Upper lobe of right lung (tissue), 1 donor: ENCODE data around the gene PRKCE. TPM values are rescaled to one million over a fixed set of nuclear protein-coding genes. Genes with fewer than 3 reads are reported as not detected.

Experiments
- ATAC-seq: fragments of 200-7000 bp; cut with Tn5 transposase; one replicate; pipeline ENCODE4 v1.9.1; 2020; ENCODE audit warnings: mild to moderate bottlenecking, moderate library complexity
- DNase-seq: peaks from one replicate; pipeline ENCODE4 v3.0.0-alpha.2; 2020
- H3K27ac ChIP-seq: fragments of 200-600 bp; one replicate; pipeline ENCODE4 v1.8.0; 2022
- H3K27me3 ChIP-seq: fragments of 200-600 bp; one replicate; pipeline ENCODE4 v1.8.0; 2022; ENCODE audit warnings: mild to moderate bottlenecking
- H3K36me3 ChIP-seq: fragments of 200-600 bp; one replicate; pipeline ENCODE4 v1.8.0; 2022
- H3K4me1 ChIP-seq: fragments of 200-600 bp; one replicate; pipeline ENCODE4 v1.8.0; 2022
- H3K4me3 ChIP-seq: fragments of 200-600 bp; one replicate; pipeline ENCODE4 v1.8.0; 2022; ENCODE audit warnings: mild to moderate bottlenecking
- H3K9me3 ChIP-seq: fragments of 200-600 bp; one replicate; pipeline ENCODE4 v1.8.0; 2022
- CTCF ChIP-seq: fragments of 200-600 bp; IDR thresholded peaks from one replicate; pipeline ENCODE4 v1.8.0; 2022; ENCODE audit warnings: antibody characterized with exemption
- intact Hi-C: fragments of 100-400 bp; cut with DNase I; formaldehyde crosslinking; loops from one replicate; pipeline ENCODE4 v1.11.0; 2022
- total RNA-seq: library from RNA; stranded (reverse); fragmentation: NEBNext Ultra II Directional; extraction: Animal tissue kit (Norgen Biotek cat#: 25700); gene quantifications from one replicate; pipeline ENCODE4 v1.2.1, GENCODE V29; 2021
- donor health status: DM: no; HTN: yes; CAD: no; lungs with severe emphysema.

The PRKCE gene
- total RNA-seq, 1 donor from 2014 or later = 65.6 TPM

- H3K36me3 ChIP-seq = no peaks in the 10 kb centered on the region
- H3K4me1 ChIP-seq = peaks cover 39% of the 10 kb centered on the region
- peak overlapping the region; percentile 25 for H3K27ac ChIP-seq
- DNase-seq (no peak), ATAC-seq (no peak)
- intact Hi-C loops = no loop called here
- no peak overlapping the region for H3K4me3 ChIP-seq
- no peak for TF ChIP-seq CTCF
- no peaks in the 10 kb centered on the region for H3K27me3 ChIP-seq
- H3K9me3 ChIP-seq = no peaks in the 10 kb centered on the region
Measured at GRCh38 chr2:46173636-46174250, 522.3 kb downstream of the PRKCE start.

- TF ChIP-seq CTCF = no peak
- no peaks in the 10 kb centered on the region for H3K9me3 ChIP-seq
- intact Hi-C loops = no loop called here
- H3K36me3 ChIP-seq = no peaks in the 10 kb centered on the region
- DNase-seq (no peak), ATAC-seq (no peak)
- peak overlapping the region; percentile 25 for H3K27ac ChIP-seq
- peaks cover 43% of the 10 kb centered on the region for H3K4me1 ChIP-seq
- H3K27me3 ChIP-seq = no peaks in the 10 kb centered on the region
- H3K4me3 ChIP-seq = no peak overlapping the region
Measured at GRCh38 chr2:46174345-46175170, 523.1 kb downstream of the PRKCE start.

- Histone ChIP-seq H3K27me3 (no peaks in the 10 kb centered on the region), H3K4me3 (no peak overlapping the region), H3K4me1 (peaks cover 45% of the 10 kb centered on the region), H3K27ac (no peak overlapping the region), H3K9me3 (no peaks in the 10 kb centered on the region), H3K36me3 (no peaks in the 10 kb centered on the region)
- intact Hi-C loops = no loop called here
- TF ChIP-seq CTCF = no peak
- no peak for DNase-seq
- no peak for ATAC-seq
Measured at GRCh38 chr2:46175419-46175818, 523.9 kb downstream of the PRKCE start.

GRCh38 chr2:46177461-46178089, 526.1 kb downstream of the PRKCE start:
- no peak overlapping the region for H3K4me3 ChIP-seq
- no peak for TF ChIP-seq CTCF
- intact Hi-C loops = no loop called here
- no peak overlapping the region for H3K27ac ChIP-seq
- H3K36me3 ChIP-seq = no peaks in the 10 kb centered on the region
- H3K4me1 ChIP-seq = peaks cover 37% of the 10 kb centered on the region
- no peak for ATAC-seq
- no peaks in the 10 kb centered on the region for H3K9me3 ChIP-seq
- DNase-seq = no peak
- no peaks in the 10 kb centered on the region for H3K27me3 ChIP-seq

GRCh38 chr2:46179037-46179621, 527.7 kb downstream of the PRKCE start:
- no peak overlapping the region for H3K4me3 ChIP-seq
- no peaks in the 10 kb centered on the region for H3K27me3 ChIP-seq
- H3K36me3 ChIP-seq = no peaks in the 10 kb centered on the region
- peaks cover 30% of the 10 kb centered on the region for H3K4me1 ChIP-seq
- H3K9me3 ChIP-seq = no peaks in the 10 kb centered on the region
- DNase-seq (no peak), ATAC-seq (peak; percentile 70)
- no peak for TF ChIP-seq CTCF
- intact Hi-C loops = no loop called here
- peak overlapping the region; percentile 52 for H3K27ac ChIP-seq
